Hepatocyte (in vitro differentiated cells): Measurements from ENCODE around the gene SH3RF1. TPM values are rescaled to one million over a fixed set of nuclear protein-coding genes. Genes with fewer than 3 reads are reported as not detected.
A peak's percentile ranks its signal among the peaks of the same experiment; 100 is the strongest.

Experiments used
- DNase-seq: peaks from one replicate; pipeline ENCODE4 v3.0.0-alpha.2; 2016; ENCODE audit warnings: low spot score
- H2AFZ ChIP-seq: fragments of 200-600 bp; sonication (generic); 2 replicates; pipeline ENCODE4 v1.6.0; 2016; ENCODE audit warnings: antibody characterized with exemption, mild to moderate bottlenecking
- H3K27ac ChIP-seq: fragments of 200-600 bp; sonication (generic); 2 replicates; pipeline ENCODE4 v1.5.1; 2016; ENCODE audit warnings: mild to moderate bottlenecking
- H3K27me3 ChIP-seq: fragments of 200-600 bp; sonication (generic); 2 replicates; pipeline ENCODE4 v1.6.1; 2016
- H3K36me3 ChIP-seq: fragments of 200-600 bp; sonication (generic); replicated peaks from 2 replicates; pipeline ENCODE4 v1.5.1; 2016; ENCODE audit warnings: low read depth; ENCODE audit not compliant: insufficient read depth
- H3K4me1 ChIP-seq: fragments of 200-600 bp; sonication (generic); 2 replicates; pipeline ENCODE4 v1.5.1; 2016; ENCODE audit warnings: mild to moderate bottlenecking, moderate library complexity; ENCODE audit not compliant: insufficient read depth
- H3K4me2 ChIP-seq: fragments of 200-600 bp; sonication (generic); 2 replicates; pipeline ENCODE4 v1.6.0; 2016
- H3K4me3 ChIP-seq: fragments of 200-600 bp; sonication (generic); 2 replicates; pipeline ENCODE4 v1.5.1; 2016; ENCODE audit warnings: mild to moderate bottlenecking
- H3K79me2 ChIP-seq: fragments of 200-600 bp; sonication (generic); 2 replicates; pipeline ENCODE4 v1.6.0; 2017; ENCODE audit warnings: mild to moderate bottlenecking
- H3K9me2 ChIP-seq: fragments of 200-600 bp; sonication (generic); replicated peaks from 2 replicates; pipeline ENCODE4 v1.6.0; 2017; ENCODE audit warnings: mild to moderate bottlenecking; ENCODE audit not compliant: insufficient read depth
- H3K9me3 ChIP-seq: fragments of 200-600 bp; sonication (generic); 2 replicates; pipeline ENCODE4 v1.5.1; 2016; ENCODE audit warnings: low read depth, mild to moderate bottlenecking
- H4K20me1 ChIP-seq: fragments of 200-600 bp; sonication (generic); 2 replicates; pipeline ENCODE4 v1.6.0; 2016; ENCODE audit warnings: mild to moderate bottlenecking; ENCODE audit not compliant: insufficient read depth, poor library complexity, severe bottlenecking
- EZH2 ChIP-seq: fragments of 200-600 bp; sonication (generic); IDR thresholded peaks from 2 replicates; pipeline ENCODE4 v1.6.1; 2016; ENCODE audit warnings: antibody characterized with exemption, mild to moderate bottlenecking, borderline replicate concordance
- EZH2phosphoT487 ChIP-seq: fragments of 200-600 bp; sonication (generic); IDR thresholded peaks from one replicate; pipeline ENCODE4 v1.6.1; 2018; ENCODE audit warnings: antibody characterized with exemption, mild to moderate bottlenecking, low read depth, moderate library complexity; ENCODE audit not compliant: unreplicated experiment, severe bottlenecking
- WGBS: methylation state at CpG from one replicate; pipeline ENCODE4 v1.1.6; 2016; ENCODE audit warnings: low lambda C conversion rate; ENCODE audit errors: missing lambda C conversion rate; 5-methylcytosine and 5-hydroxymethylcytosine counted together
- polyA plus RNA-seq: library from polyadenylated mRNA; unstranded; fragments of >200 nt; fragmentation: Nextera tagmentation; extraction: Ambion mirVana; gene quantifications from 2 replicates; pipeline ENCODE4 v1.2.1, GENCODE V29; 2016
- total RNA-seq: library from RNA; depleted of rRNA; stranded (reverse); fragments of >200 nt; gene quantifications from 2 replicates; pipeline ENCODE4 v1.2.3, GENCODE V29; 2014
- TF ChIP-seq, protein P1 (sequence below): fragments of 200-600 bp; sonication (generic); IDR thresholded peaks from 2 replicates; pipeline ENCODE4 v1.5.1; 2016; ENCODE audit warnings: antibody characterized with exemption, mild to moderate bottlenecking; ENCODE audit not compliant: poor library complexity

SH3RF1 gene
- total RNA-seq (13.9 and 15.5 TPM in 2 replicates), polyA plus RNA-seq (12.5 and 16.4 TPM in 2 replicates)

DNA sequence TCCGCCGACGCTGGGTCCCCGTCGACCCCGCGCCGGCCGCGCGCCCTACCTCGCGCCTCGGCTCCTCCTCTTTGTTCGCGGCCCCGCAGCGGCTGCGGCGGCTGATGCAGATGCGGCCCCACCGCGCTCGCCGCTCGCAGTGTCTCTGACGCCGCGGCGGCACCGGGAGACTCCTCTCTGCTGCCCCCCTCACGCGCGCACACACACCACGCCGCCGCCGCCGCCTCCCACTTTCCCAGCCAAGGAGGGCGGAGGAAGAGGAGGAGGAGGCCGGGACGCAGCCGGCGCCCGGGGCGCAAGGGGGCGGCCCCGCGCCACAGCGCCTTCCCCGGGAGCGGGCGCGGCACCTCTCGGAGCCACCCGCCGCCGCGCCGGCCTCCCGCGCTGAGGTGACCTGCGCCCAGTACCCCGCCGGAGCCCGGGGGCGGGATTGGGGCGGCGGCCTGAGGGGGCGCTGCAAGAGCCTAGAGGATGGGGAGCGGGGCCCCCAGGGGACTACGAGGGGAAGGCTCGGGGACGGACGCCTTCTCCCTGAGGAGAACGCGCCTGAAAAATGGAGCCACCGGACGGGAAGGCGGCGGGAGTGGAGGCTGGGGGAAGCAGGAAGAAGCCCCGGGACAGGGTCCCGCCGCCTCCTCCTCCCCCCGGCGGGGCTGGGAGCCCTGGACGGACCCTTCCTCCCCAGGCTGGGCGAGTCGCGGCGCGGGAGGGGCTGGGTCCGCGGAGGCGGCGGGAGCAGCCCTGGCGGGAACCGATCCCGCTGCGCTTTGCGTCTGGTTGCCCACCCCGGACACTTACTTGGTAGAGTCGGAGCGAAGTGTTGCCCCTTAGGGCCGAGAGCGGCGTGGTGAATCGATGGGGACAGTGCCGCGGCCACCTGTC, at the start of gene SH3RF1:
Gene SH3RF1, minus strand, starts transcription at position 147 of the 882 bp plus-strand sequence. CDS start 1,744 bp downstream, outside the sequence.
- peak; percentile 92 for DNase-seq
- H3K4me1 ChIP-seq, result peaks cover 15% of the 10 kb centered on the region
- H2AFZ ChIP-seq, result peak within 1 kb of the TSS; percentile 78
- H3K27ac ChIP-seq, result peak within 1 kb of the TSS; percentile 94
- H3K4me2 ChIP-seq, result peak within 1 kb of the TSS; percentile 83
- peaks cover 33% of the 10 kb centered on the region for H3K79me2 ChIP-seq
- TF ChIP-seq, protein P1, sequence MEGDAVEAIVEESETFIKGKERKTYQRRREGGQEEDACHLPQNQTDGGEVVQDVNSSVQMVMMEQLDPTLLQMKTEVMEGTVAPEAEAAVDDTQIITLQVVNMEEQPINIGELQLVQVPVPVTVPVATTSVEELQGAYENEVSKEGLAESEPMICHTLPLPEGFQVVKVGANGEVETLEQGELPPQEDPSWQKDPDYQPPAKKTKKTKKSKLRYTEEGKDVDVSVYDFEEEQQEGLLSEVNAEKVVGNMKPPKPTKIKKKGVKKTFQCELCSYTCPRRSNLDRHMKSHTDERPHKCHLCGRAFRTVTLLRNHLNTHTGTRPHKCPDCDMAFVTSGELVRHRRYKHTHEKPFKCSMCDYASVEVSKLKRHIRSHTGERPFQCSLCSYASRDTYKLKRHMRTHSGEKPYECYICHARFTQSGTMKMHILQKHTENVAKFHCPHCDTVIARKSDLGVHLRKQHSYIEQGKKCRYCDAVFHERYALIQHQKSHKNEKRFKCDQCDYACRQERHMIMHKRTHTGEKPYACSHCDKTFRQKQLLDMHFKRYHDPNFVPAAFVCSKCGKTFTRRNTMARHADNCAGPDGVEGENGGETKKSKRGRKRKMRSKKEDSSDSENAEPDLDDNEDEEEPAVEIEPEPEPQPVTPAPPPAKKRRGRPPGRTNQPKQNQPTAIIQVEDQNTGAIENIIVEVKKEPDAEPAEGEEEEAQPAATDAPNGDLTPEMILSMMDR, result peak; percentile 33
- TF ChIP-seq EZH2phosphoT487, result no peak
- no peaks in the 10 kb centered on the region for H3K27me3 ChIP-seq
- H3K4me3 ChIP-seq, result peak within 1 kb of the TSS; percentile 90
- WGBS, result 2% methylated on average over 46 of the region's 110 CpGs
- H3K9me3 ChIP-seq, result no peaks in the 10 kb centered on the region
- peaks cover 14% of the 10 kb centered on the region for H4K20me1 ChIP-seq
- H3K36me3 ChIP-seq, result no peaks in the 10 kb centered on the region
- no peaks in the 10 kb centered on the region for H3K9me2 ChIP-seq

DNA sequence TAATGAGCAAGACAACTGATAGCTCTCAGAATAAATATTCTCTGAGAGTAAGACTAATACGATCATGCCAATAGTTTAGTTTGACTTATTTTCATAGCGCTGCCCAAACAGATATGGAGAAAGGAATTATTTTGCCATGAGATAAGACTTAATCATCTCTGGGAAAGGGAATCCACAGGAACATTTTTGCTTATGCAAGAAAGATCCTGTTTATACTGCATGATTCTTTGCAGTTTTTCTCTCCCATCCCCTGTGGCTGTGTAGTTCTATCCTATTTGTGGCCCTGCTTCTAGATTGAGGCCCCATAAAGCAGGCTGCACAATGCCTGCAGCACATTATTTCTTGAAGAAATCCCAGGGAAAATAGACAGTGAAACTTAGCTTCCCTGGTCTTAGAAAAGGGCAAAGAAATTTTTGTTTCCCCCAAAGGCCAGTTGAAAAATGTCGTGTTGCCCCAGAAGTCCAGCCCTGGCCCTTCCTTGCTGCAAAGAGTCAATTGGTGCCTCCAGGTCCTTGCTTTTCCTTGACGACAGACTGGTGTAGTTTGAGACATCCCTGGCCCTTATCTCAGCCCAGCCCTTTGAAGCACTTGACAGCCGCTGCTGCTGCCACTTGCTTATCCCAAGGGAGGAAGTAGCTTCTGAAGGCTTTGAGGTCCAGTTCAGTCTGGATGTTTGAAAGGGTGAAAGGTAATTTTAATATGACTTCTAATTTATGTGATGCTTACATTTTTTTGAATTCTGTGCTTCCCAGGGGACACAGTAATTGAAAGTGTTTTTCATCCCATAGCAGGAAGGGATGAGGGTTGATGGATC, 45.0 kb upstream of the SH3RF1 start:
- Histone ChIP-seq H3K27ac (peak overlapping the region; percentile 31), H3K4me2 (peak overlapping the region; percentile 35)

DNA sequence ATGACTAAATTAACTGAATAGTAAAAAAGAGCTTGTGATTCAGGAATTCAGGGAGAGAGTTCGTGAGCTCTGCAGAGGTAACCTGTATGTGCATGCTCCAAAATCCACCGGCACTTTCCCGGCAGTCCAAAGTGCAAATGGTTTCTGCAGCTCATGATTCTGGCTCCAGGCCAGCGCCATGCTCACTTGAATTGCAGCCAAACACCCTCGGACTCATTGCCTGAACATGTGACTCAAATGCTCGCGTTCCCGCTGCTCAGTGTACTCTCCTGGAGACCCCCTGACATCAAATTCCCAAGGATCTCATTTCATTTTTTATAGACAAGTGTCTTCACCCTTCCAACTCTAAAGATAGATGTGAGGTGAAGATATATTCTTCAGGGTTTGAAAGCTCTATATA, 44.1 kb upstream of the SH3RF1 start:
- Histone ChIP-seq H4K20me1 (no peaks in the 10 kb centered on the region), H3K9me3 (no peaks in the 10 kb centered on the region), H3K79me2 (no peaks in the 10 kb centered on the region), H3K36me3 (no peaks in the 10 kb centered on the region), H3K9me2 (no peaks in the 10 kb centered on the region), H3K4me2 (peak overlapping the region; percentile 35), H3K27me3 (no peaks in the 10 kb centered on the region), H2AFZ (no peak overlapping the region), H3K4me3 (no peak overlapping the region), H3K4me1 (peaks cover 15% of the 10 kb centered on the region), H3K27ac (peak overlapping the region; percentile 31)
- WGBS, result 12% methylated on average over 8 of the region's 8 CpGs
- TF ChIP-seq, protein P1, result no peak
- TF ChIP-seq EZH2phosphoT487, result no peak
- TF ChIP-seq EZH2, result no peak
- peak; percentile 87 for DNase-seq

More for the DNA sequence above, 45.0 kb upstream of the SH3RF1 start:
- Histone ChIP-seq H3K4me1 (peaks cover 15% of the 10 kb centered on the region), H2AFZ (no peak overlapping the region), H4K20me1 (no peaks in the 10 kb centered on the region), H3K79me2 (no peaks in the 10 kb centered on the region), H3K9me2 (no peaks in the 10 kb centered on the region), H3K4me3 (no peak overlapping the region), H3K9me3 (no peaks in the 10 kb centered on the region), H3K36me3 (no peaks in the 10 kb centered on the region), H3K27me3 (no peaks in the 10 kb centered on the region)
- peak; percentile 35 for DNase-seq
- TF ChIP-seq EZH2phosphoT487, result no peak
- WGBS, result 50% methylated on average over 5 of the region's 5 CpGs

DNA sequence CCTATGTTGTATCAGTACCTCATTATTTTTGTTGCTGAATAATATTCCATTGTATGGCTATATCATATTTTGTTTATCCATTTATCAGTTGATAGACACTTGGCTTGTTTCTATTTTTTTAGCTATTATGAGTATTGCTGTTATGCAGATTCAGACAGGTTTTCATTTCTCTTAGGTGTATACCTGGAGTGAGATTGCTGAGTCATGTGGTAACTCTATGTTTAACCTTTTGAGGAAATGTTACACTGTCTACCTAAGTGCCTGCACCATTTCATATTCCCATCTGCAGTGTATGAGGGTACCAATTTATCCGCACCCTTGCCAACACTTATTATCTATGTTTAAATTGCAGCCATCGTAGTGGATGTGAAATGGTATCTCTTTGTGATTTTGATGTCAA, 43.0 kb upstream of the SH3RF1 start:
- no peaks in the 10 kb centered on the region for H3K36me3 ChIP-seq
- peaks cover 15% of the 10 kb centered on the region for H3K4me1 ChIP-seq
- no peaks in the 10 kb centered on the region for H3K9me2 ChIP-seq
- no peaks in the 10 kb centered on the region for H4K20me1 ChIP-seq
- H3K79me2 ChIP-seq, result no peaks in the 10 kb centered on the region
- H3K4me3 ChIP-seq, result no peak overlapping the region
- H3K9me3 ChIP-seq, result no peaks in the 10 kb centered on the region
- no peak overlapping the region for H3K27ac ChIP-seq
- H2AFZ ChIP-seq, result no peak overlapping the region
- WGBS, result 98% methylated on average over 2 of the region's 2 CpGs
- TF ChIP-seq EZH2phosphoT487 (no peak), EZH2 (no peak)
- TF ChIP-seq, protein P1, result no peak
- no peak for DNase-seq
- H3K27me3 ChIP-seq, result no peaks in the 10 kb centered on the region
- H3K4me2 ChIP-seq, result no peak overlapping the region
